ENCODE measurements around the gene MRGPRX1.
"Not testable (repeated sequence)": the region's sequence is repeated elsewhere in the genome, so short reads cannot be mapped to it uniquely, and the experiment has no call there.

The MRGPRX1 gene

GRCh38 chr11:18939314-18939713, at the start of gene MRGPRX1:
MRGPRX1 (minus strand) TSS chr11:18939414; CDS start chr11:18934784, 4,630 bp downstream.
- no peak for DNase-seq (ENCODE audit: low read depth)

GRCh38 chr11:18987454-18988231, 48.4 kb upstream of the MRGPRX1 start:
- peak; percentile 46 for DNase-seq (ENCODE audit: low read depth)

- no peak for DNase-seq (ENCODE audit: low read depth)
Observed at GRCh38 chr11:18986744-18987143, 47.5 kb upstream of the MRGPRX1 start.

- no peak for DNase-seq (ENCODE audit: low read depth)
Observed at GRCh38 chr11:18981897-18982296, 42.7 kb upstream of the MRGPRX1 start.

- no peak for DNase-seq (ENCODE audit: low read depth)
Observed at GRCh38 chr11:18974192-18974591, 35.0 kb upstream of the MRGPRX1 start.

GRCh38 chr11:18972336-18972735, 33.1 kb upstream of the MRGPRX1 start:
- DNase-seq (ENCODE audit: low read depth), result no peak

- no peak for DNase-seq (ENCODE audit: low read depth)
Observed at GRCh38 chr11:18969720-18970119, 30.5 kb upstream of the MRGPRX1 start.

GRCh38 chr11:18958221-18958910, 19.2 kb upstream of the MRGPRX1 start:
- DNase-seq (ENCODE audit: low read depth), result no peak

GRCh38 chr11:18956630-18957029, 17.4 kb upstream of the MRGPRX1 start:
- DNase-seq (ENCODE audit: low read depth), result no peak

GRCh38 chr11:18936002-18936673, 3.1 kb downstream of the MRGPRX1 start:
- no peak for DNase-seq (ENCODE audit: low read depth)

- DNase-seq (ENCODE audit: low read depth), result no peak
Observed at GRCh38 chr11:18934195-18934814, 4.9 kb downstream of the MRGPRX1 start.

- DNase-seq (ENCODE audit: low read depth), result no peak
Observed at GRCh38 chr11:18927550-18928322, 11.5 kb downstream of the MRGPRX1 start.

- not testable (repeated sequence) for DNase-seq (ENCODE audit: low read depth)
Observed at GRCh38 chr11:18925426-18925825, 13.8 kb downstream of the MRGPRX1 start.

- DNase-seq (ENCODE audit: low read depth), result no peak
Observed at GRCh38 chr11:18912883-18913282, 26.3 kb downstream of the MRGPRX1 start.

GRCh38 chr11:18907391-18907790, 31.8 kb downstream of the MRGPRX1 start:
- DNase-seq (ENCODE audit: low read depth), result no peak

GRCh38 chr11:18900637-18901036, 38.6 kb downstream of the MRGPRX1 start:
- DNase-seq (ENCODE audit: low read depth), result not testable (repeated sequence)

- DNase-seq (ENCODE audit: low read depth), result not testable (repeated sequence)
Observed at GRCh38 chr11:18900151-18900611, 39.0 kb downstream of the MRGPRX1 start.

- DNase-seq (ENCODE audit: low read depth), result not testable (repeated sequence)
Observed at GRCh38 chr11:18891712-18892111, 47.5 kb downstream of the MRGPRX1 start.

GRCh38 chr11:18890615-18891014, 48.6 kb downstream of the MRGPRX1 start:
- DNase-seq (ENCODE audit: low read depth), result no peak

All from HS-27A (cell line).